Endothelial cell (in vitro differentiated cells): ENCODE measurements around the gene KLHL26. TPM values are rescaled to one million over a fixed set of nuclear protein-coding genes. Genes with fewer than 3 reads are reported as not detected.

ENCODE experiments used
- DNase-seq: peaks from one replicate; pipeline ENCODE4 v3.0.0; 2021; ENCODE audit warnings: low spot score
- H3K27ac Mint-ChIP-seq: one replicate; pipeline ENCODE4 v1.8.0; 2021; ENCODE audit warnings: mixed read lengths, inconsistent platforms; ENCODE audit not compliant: unreplicated experiment
- H3K27me3 Mint-ChIP-seq: one replicate; pipeline ENCODE4 v1.8.0; 2021; ENCODE audit warnings: mild to moderate bottlenecking, moderate library complexity, mixed read lengths, inconsistent platforms; ENCODE audit not compliant: unreplicated experiment
- H3K36me3 Mint-ChIP-seq: one replicate; pipeline ENCODE4 v1.8.0; 2021; ENCODE audit warnings: mild to moderate bottlenecking, low read depth, mixed read lengths, inconsistent platforms; ENCODE audit not compliant: unreplicated experiment
- H3K4me1 Mint-ChIP-seq: one replicate; pipeline ENCODE4 v1.8.0; 2021; ENCODE audit warnings: mild to moderate bottlenecking, mixed read lengths, inconsistent platforms; ENCODE audit not compliant: unreplicated experiment
- H3K4me3 Mint-ChIP-seq: one replicate; pipeline ENCODE4 v1.8.0; 2021; ENCODE audit warnings: mild to moderate bottlenecking, mixed read lengths, inconsistent platforms; ENCODE audit not compliant: unreplicated experiment
- H3K9me3 Mint-ChIP-seq: one replicate; pipeline ENCODE4 v1.8.0; 2021; ENCODE audit warnings: mixed read lengths, inconsistent platforms; ENCODE audit not compliant: unreplicated experiment
- total RNA-seq: library from RNA; stranded (reverse); fragmentation: NEBNext Ultra II Directional; extraction: Animal tissue kit (Norgen Biotek cat#: 25700); gene quantifications from one replicate; pipeline ENCODE4 v1.2.1, GENCODE V29; 2021; ENCODE audit not compliant: unreplicated experiment
- TF ChIP-seq, protein P1 (sequence below): fragments of 200-600 bp; sonication (generic); IDR thresholded peaks from one replicate; pipeline ENCODE4 v1.5.0; 2021; ENCODE audit warnings: antibody characterized with exemption; ENCODE audit not compliant: unreplicated experiment

KLHL26 gene
- total RNA-seq, 1 donor from 2014 or later: 5.1 TPM

DNA sequence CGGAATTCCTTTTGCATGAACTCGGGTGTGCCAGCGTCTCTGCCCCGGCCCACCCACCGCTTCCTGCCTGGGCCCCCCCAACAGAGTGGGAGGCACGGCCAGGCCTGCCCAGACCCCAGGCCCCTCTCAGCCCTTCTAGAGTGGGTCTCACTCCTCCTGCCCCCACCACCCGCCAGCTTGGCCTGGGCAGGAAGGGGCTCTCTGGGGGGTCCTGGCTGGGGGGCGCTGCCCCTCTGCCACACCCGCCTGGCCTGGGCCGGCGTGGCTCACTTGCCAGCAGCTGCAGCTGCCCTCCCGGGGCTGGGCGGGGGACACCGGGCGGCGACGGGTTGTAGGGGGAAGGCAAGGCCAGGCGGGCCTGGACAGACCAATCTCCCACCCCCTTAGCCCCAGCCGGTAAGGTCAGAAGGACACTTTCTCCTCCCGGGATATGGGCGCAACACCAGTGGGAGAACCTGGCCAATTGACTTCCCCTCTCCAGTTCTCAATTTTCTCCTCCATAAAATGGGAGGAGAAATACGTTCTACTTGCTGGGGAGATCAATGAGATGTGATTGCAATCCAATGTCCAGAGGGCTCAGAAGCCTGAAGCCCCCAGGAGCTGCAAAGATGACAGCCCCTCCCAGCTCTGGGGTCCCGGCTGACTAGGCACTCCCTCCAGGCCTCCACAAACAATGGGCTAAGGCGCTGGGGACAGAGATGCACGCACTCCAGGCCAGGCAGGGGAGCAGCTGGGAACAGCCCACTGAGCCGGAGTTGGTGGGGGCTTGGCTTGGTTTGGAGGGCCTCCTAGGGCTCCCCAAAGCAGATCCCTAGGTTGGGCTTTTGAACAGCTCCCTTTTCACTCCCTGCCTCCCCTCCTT lies 32.6 kb upstream of the KLHL26 start:
- Mint-ChIP-seq H3K36me3 (peaks cover 7% of the 10 kb centered on the region), H3K4me3 (no peak overlapping the region), H3K4me1 (peaks cover 12% of the 10 kb centered on the region), H3K27ac (no peak overlapping the region), H3K9me3 (no peaks in the 10 kb centered on the region), H3K27me3 (peaks cover 38% of the 10 kb centered on the region)
- DNase-seq: no peak
- TF ChIP-seq, protein P1, sequence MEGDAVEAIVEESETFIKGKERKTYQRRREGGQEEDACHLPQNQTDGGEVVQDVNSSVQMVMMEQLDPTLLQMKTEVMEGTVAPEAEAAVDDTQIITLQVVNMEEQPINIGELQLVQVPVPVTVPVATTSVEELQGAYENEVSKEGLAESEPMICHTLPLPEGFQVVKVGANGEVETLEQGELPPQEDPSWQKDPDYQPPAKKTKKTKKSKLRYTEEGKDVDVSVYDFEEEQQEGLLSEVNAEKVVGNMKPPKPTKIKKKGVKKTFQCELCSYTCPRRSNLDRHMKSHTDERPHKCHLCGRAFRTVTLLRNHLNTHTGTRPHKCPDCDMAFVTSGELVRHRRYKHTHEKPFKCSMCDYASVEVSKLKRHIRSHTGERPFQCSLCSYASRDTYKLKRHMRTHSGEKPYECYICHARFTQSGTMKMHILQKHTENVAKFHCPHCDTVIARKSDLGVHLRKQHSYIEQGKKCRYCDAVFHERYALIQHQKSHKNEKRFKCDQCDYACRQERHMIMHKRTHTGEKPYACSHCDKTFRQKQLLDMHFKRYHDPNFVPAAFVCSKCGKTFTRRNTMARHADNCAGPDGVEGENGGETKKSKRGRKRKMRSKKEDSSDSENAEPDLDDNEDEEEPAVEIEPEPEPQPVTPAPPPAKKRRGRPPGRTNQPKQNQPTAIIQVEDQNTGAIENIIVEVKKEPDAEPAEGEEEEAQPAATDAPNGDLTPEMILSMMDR: no peak

DNA sequence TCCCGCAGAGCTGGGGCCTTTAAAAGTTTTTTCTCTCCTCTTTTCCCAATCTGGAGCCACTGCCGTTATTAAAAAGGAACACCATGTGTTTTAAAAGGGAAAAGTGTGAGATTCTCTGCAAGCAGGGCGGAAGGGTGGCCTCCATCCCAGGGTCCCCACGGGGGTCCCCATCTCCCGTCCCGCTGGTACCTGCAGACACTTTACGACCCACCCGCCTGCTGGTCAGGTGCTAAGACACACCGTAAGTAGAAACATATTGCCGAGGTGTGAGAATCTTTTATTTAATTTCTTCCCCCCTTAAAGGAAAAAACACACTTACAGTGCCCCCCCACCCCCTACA lies 32.0 kb upstream of the KLHL26 start:
- no peak for DNase-seq
- Mint-ChIP-seq H3K4me3 (no peak overlapping the region), H3K27me3 (peaks cover 36% of the 10 kb centered on the region), H3K27ac (no peak overlapping the region), H3K9me3 (no peaks in the 10 kb centered on the region), H3K4me1 (peaks cover 12% of the 10 kb centered on the region), H3K36me3 (peaks cover 7% of the 10 kb centered on the region)
- TF ChIP-seq, protein P1: no peak

DNA sequence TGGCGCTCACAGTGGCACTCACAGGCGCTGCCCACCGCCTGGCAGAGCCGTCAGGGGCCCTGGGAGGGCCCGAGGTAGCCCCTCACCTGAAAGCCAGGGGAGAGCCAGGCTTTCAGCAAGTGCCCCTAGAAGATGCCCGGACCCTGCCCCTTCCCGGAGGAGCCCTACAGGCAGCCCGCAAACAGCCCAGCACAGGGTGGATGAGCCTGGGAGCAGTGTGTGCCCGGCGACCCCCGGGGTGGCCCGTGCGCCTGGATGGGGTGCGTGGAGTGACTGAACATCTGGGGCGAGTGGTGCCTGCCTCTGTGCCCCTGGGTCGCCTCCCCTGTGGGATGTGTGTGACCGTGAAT lies 31.7 kb upstream of the KLHL26 start:
- Mint-ChIP-seq H3K27me3 (peaks cover 38% of the 10 kb centered on the region), H3K9me3 (no peaks in the 10 kb centered on the region), H3K4me3 (peak overlapping the region; percentile 76), H3K36me3 (peaks cover 7% of the 10 kb centered on the region), H3K4me1 (peaks cover 12% of the 10 kb centered on the region), H3K27ac (peak overlapping the region; percentile 77)
- DNase-seq: no peak
- TF ChIP-seq, protein P1: no peak

DNA sequence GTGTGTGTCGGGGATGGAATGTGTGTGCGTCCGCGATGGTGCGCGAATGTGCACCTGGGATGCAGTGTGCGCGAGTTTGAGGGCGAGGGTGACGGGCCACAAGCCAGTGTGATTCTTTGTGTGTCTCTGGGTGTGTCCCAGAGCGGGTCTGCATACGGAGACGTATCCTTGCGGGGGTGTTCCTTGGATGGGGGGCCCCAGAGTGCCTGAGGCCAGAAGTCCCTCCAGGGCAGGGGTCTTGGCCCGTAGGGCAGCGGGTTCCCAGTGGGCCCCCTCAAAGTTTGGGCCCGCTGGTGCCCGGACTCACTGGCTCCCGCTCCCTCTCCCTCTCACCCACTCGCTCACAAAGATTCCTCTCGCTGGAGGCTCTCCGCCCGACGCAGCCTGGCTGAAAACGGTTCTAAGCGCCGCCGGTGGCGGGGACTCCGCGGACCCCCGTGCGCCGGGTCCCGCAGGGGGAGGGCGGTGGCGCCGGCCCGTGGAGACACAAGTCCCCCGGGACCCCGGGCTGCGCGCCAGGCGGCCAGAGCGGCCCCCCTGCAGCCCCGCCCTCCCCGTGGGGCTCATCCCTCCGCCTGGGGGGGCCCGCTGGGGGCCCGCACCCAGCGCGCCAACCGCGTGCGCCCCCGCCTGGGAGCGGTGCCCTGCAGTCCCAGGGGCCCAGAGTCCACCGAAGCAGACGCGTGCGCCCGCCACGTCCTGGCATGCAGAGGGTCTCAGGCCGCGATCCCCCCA lies 31.1 kb upstream of the KLHL26 start:
- Mint-ChIP-seq H3K27me3 (peaks cover 38% of the 10 kb centered on the region), H3K36me3 (peaks cover 7% of the 10 kb centered on the region), H3K9me3 (no peaks in the 10 kb centered on the region), H3K4me3 (peak overlapping the region; percentile 76), H3K4me1 (peaks cover 12% of the 10 kb centered on the region), H3K27ac (peak overlapping the region; percentile 77)
- no peak for DNase-seq
- TF ChIP-seq, protein P1: no peak
